Ovary (tissue), 3 donors: ENCODE data around the gene ELP5.

Source experiments
- EP300 ChIP-seq: sonication (generic); formaldehyde crosslinking; IDR thresholded peaks from one replicate; pipeline ENCODE4 v1.6.1; 2017; ENCODE audit warnings: antibody characterized with exemption
- POLR2A ChIP-seq: fragments of 450-650 bp; IDR thresholded peaks from one replicate; pipeline ENCODE4 v1.6.1; 2017; ENCODE audit warnings: antibody characterized with exemption, mild to moderate bottlenecking, moderate library complexity
- TF ChIP-seq, protein P1 (sequence below), 3 donors: fragments of 450-650 bp in 2 of 3; fragments of 200-600 bp in 1 of 3; IDR thresholded peaks; one replicate each; pipeline versions ENCODE4 v1.5.1 to v1.8.0; 2016 to 2022; ENCODE audit warnings: antibody characterized with exemption in 3 of 3, mild to moderate bottlenecking in 1 of 3
- donor health status: DM: no; HTN: no; CAD: no.

DNA sequence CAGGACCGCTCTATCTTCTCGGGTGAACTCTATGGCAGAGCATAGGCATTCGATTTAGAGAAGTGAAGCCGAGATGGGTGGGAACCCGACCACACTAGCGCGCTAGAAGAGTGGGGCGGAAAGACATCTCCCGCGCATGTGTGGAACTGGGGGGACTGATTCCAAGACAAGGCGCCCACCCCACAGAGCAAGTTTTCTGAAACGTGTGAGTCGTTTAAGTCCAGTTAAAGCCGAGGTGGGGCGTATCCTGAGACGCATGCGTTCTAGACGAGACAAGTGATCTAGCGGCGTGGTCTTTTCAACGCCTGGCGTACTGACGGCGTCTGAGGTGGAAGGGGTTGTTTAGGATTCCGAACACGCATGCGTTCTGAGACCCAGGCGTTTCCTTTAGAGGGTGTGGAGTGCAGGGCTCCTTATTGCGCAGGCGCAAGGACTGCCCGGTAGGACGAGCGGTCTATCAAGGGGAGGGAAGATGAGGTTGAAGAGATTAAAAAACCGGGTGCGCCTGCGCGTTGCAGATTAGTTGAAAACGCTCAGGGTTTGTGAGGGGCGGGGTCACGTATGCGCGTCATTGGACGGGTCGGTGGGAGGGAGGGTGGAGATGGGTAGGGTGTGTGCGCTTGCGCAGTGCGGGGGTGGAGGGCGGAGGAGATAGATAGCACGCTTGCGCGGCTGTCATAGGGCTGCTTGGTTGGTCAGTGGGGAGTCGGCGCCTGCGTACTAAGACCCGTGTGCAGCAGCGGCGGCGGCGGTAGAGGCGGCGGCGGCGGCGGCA, 55.1 kb downstream of the ELP5 start, which contains the start of gene EIF5A:
- TF ChIP-seq, protein P1, sequence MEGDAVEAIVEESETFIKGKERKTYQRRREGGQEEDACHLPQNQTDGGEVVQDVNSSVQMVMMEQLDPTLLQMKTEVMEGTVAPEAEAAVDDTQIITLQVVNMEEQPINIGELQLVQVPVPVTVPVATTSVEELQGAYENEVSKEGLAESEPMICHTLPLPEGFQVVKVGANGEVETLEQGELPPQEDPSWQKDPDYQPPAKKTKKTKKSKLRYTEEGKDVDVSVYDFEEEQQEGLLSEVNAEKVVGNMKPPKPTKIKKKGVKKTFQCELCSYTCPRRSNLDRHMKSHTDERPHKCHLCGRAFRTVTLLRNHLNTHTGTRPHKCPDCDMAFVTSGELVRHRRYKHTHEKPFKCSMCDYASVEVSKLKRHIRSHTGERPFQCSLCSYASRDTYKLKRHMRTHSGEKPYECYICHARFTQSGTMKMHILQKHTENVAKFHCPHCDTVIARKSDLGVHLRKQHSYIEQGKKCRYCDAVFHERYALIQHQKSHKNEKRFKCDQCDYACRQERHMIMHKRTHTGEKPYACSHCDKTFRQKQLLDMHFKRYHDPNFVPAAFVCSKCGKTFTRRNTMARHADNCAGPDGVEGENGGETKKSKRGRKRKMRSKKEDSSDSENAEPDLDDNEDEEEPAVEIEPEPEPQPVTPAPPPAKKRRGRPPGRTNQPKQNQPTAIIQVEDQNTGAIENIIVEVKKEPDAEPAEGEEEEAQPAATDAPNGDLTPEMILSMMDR (IDR thresholded peaks at IDR 0.05): peak in 1 of 3 donors; percentile 11
- TF ChIP-seq EP300 (peak; percentile 20), POLR2A (peak; percentile 90)
